ENCODE results near the gene CXCL13.

Gene CXCL13

DNA sequence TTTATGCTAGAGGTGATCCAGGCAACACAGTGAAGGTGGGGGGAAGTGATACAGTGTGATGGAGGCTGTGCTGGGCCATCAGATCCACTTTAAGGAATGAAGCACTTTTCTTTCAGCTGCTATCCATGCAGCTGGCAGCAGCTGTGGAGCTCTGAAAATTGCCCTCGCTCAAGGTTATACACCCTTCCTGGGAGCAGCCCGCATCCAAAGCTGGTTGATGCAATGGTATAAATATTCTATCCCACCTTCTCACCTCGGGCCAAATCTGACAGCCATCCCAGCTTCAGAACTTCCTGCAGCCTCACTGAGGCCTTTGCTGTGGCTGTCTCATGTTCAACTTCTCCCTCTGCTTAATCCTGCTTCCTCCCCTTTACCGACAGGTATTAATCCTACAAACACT, 18.6 kb downstream of the CXCL13 start:
- H3K4me1 ChIP-seq: no peaks in the 10 kb centered on the region
- no peak overlapping the region for H3K9ac ChIP-seq
- H3K36me3 ChIP-seq (ENCODE audit: control insufficient read depth, insufficient read depth, low read length): no peaks in the 10 kb centered on the region
- H3K9me3 ChIP-seq (ENCODE audit: control insufficient read depth, low read length): no peaks in the 10 kb centered on the region
- H3K79me2 ChIP-seq: no peaks in the 10 kb centered on the region
- H2AFZ ChIP-seq: no peak overlapping the region
- H3K4me3 ChIP-seq (ENCODE audit: low read depth, low read length): no peak overlapping the region
- H3K27me3 ChIP-seq (ENCODE audit: control insufficient read depth, insufficient read depth, low read length): no peaks in the 10 kb centered on the region
- no peak overlapping the region for H3K27ac ChIP-seq
- no peak for TF ChIP-seq CTCF (IDR thresholded peaks at IDR 0.05)
- H3K4me2 ChIP-seq (ENCODE audit: low read length): no peak overlapping the region

- Histone ChIP-seq H2AFZ (no peak overlapping the region), H3K27ac (no peak overlapping the region), H3K9ac (no peak overlapping the region), H3K4me3 (ENCODE audit: low read depth, low read length) (no peak overlapping the region), H3K27me3 (ENCODE audit: control insufficient read depth, insufficient read depth, low read length) (no peaks in the 10 kb centered on the region), H3K79me2 (no peaks in the 10 kb centered on the region), H3K9me3 (ENCODE audit: control insufficient read depth, low read length) (no peaks in the 10 kb centered on the region), H3K4me1 (no peaks in the 10 kb centered on the region), H3K36me3 (ENCODE audit: control insufficient read depth, insufficient read depth, low read length) (no peaks in the 10 kb centered on the region), H3K4me2 (ENCODE audit: low read length) (no peak overlapping the region)
- TF ChIP-seq CTCF (IDR thresholded peaks at IDR 0.05): no peak
Measured at GRCh38 chr4:77625485-77625884, 19.9 kb downstream of the CXCL13 start.

DNA sequence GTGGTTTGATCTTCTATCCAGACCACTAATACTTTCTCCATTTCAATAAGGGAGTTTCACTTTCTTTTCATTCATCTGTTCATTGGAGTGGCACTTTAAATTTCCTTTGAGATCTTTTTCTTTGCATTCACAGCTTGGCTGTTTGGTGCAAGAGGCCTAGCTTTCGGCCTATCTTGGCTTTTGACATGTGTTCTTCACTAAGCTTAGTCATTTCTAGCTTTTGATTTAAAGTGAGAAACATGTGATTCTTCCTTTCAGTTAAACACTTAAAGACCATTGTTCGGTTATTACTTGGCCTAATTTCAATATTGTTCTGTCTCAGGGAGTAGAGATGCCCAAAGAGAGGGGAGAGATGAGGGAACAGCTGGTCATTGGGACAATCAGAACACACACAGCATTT, 24.3 kb downstream of the CXCL13 start:
- no peak overlapping the region for H3K9ac ChIP-seq
- no peaks in the 10 kb centered on the region for H3K27me3 ChIP-seq (ENCODE audit: control insufficient read depth, insufficient read depth, low read length)
- no peaks in the 10 kb centered on the region for H3K36me3 ChIP-seq (ENCODE audit: control insufficient read depth, insufficient read depth, low read length)
- H3K4me1 ChIP-seq: no peaks in the 10 kb centered on the region
- no peaks in the 10 kb centered on the region for H3K79me2 ChIP-seq
- H3K9me3 ChIP-seq (ENCODE audit: control insufficient read depth, low read length): no peaks in the 10 kb centered on the region
- H3K27ac ChIP-seq: no peak overlapping the region
- H3K4me2 ChIP-seq (ENCODE audit: low read length): no peak overlapping the region
- H3K4me3 ChIP-seq (ENCODE audit: low read depth, low read length): no peak overlapping the region
- TF ChIP-seq CTCF (IDR thresholded peaks at IDR 0.05): no peak
- H2AFZ ChIP-seq: no peak overlapping the region

DNA sequence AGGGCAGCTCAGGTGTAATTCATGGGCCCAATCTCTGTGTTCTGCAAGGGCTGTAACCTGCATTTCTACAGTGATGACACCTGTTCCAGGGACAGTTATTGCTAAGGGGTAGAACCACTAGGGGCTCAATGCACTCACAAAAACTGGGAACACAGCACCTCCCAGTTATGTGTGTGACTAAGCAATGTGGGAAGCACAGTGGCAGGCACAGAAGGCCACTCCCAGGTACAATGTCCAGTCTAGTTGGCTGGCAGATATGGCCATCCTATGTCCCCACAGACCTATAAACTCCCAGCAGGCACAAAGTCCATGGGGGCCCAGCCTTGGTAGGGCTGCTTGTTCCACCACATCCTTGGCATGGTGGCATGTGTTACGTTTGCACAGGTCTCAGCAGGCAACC, 25.7 kb downstream of the CXCL13 start:
- Histone ChIP-seq H3K4me1 (no peaks in the 10 kb centered on the region), H3K36me3 (ENCODE audit: control insufficient read depth, insufficient read depth, low read length) (no peaks in the 10 kb centered on the region), H3K27ac (no peak overlapping the region), H3K4me2 (ENCODE audit: low read length) (no peak overlapping the region), H3K79me2 (no peaks in the 10 kb centered on the region), H2AFZ (no peak overlapping the region), H3K9me3 (ENCODE audit: control insufficient read depth, low read length) (no peaks in the 10 kb centered on the region), H3K4me3 (ENCODE audit: low read depth, low read length) (no peak overlapping the region), H3K27me3 (ENCODE audit: control insufficient read depth, insufficient read depth, low read length) (no peaks in the 10 kb centered on the region), H3K9ac (no peak overlapping the region)
- TF ChIP-seq CTCF (IDR thresholded peaks at IDR 0.05): no peak

DNA sequence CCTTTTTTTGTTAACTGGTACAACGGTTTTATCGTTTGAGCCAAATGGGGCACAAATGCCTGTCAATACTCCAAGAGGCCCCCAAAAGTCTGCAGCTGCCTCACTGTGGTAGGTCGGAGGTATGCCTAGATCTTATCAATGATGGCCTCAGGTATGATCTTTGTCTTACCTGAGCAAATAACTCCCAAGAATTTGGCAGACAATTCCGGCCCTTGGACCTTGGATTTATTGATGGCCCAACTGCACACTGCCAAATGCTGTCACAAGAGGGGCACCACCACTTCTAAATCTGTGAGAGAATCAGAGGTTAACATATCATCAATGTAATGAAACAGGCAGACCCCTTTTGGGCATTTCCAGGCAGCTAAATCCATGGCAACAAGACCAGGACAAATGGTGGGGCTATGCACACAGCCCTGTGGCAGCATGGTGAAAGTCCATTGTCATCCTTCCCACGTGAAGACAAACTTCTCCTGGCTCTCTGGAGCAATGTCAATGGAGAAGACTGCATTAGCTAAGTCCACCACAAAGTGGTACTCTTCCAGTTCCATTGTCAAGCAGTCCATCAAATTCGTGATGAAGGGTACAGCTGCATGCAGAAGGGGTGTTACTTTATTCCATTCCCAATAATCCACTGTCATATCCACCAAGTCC, 28.6 kb downstream of the CXCL13 start:
- Histone ChIP-seq H2AFZ (no peak overlapping the region), H3K4me1 (no peaks in the 10 kb centered on the region), H3K4me2 (ENCODE audit: low read length) (no peak overlapping the region), H3K27ac (no peak overlapping the region), H3K27me3 (ENCODE audit: control insufficient read depth, insufficient read depth, low read length) (no peaks in the 10 kb centered on the region), H3K36me3 (ENCODE audit: control insufficient read depth, insufficient read depth, low read length) (no peaks in the 10 kb centered on the region), H3K79me2 (no peaks in the 10 kb centered on the region), H3K9me3 (ENCODE audit: control insufficient read depth, low read length) (no peaks in the 10 kb centered on the region), H3K9ac (no peak overlapping the region), H3K4me3 (ENCODE audit: low read depth, low read length) (no peak overlapping the region)
- no peak for TF ChIP-seq CTCF (IDR thresholded peaks at IDR 0.05)

Data from parathyroid adenoma (tissue), 2 donors.